ENCODE results near the gene ATP5IF1.

ATP5IF1 gene

DNA sequence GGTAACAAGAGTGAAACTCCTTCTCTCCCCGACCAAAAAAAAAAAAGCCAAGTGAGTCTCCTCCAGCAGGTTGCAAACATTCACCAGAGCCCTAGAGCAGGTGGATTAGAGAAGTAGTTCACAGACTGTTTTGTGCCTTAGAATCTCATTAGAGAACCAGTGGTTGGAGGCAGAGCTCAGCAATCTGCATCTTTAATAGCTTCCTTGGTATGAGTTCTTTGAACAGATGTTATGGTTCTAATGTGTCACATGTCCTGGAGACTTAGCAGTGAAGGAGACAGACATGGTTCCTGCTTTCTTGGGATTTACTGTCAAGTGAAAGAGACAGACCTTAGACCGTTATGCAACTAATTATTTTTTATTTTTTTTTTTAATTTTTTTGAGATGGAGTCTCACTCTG is 50.2 kb downstream of the ATP5IF1 start:
- peaks cover 19% of the 10 kb centered on the region for H3K4me1 Mint-ChIP-seq
- no peak overlapping the region for H3K27ac Mint-ChIP-seq
- peaks cover 3% of the 10 kb centered on the region for H3K36me3 Mint-ChIP-seq
- H3K4me3 Mint-ChIP-seq = no peak overlapping the region
- DNase-seq = no peak
- CTCF ChIA-PET = interaction anchor here (0.6 kb wide), 2 partner anchors 8 to 439 kb away, joined by 3 read pairs; no protein-coding TSS in a partner anchor
- H3K27me3 Mint-ChIP-seq = peaks cover 30% of the 10 kb centered on the region
- H3K9me3 Mint-ChIP-seq = no peaks in the 10 kb centered on the region

Data from activated naive CD4-positive, alpha-beta T cell treated with anti-CD3 and anti-CD28 coated beads, Interleukin-2, amount 10 ng/mL, durations not matched to agents 7 days and 5 days (primary cell).